Lower leg skin (tissue), 3 donors: ENCODE results near the gene FBXL15.

Experiments used
- POLR2A ChIP-seq, 2 donors: fragments of 450-650 bp; IDR thresholded peaks; one replicate each; pipeline ENCODE4 v1.6.1; 2016 to 2017; ENCODE audit warnings: antibody characterized with exemption in 2 of 2, mild to moderate bottlenecking in 1 of 2, moderate library complexity in 1 of 2
- TF ChIP-seq, protein P1 (sequence below), 3 donors: fragments of 450-650 bp; IDR thresholded peaks; one replicate each; pipeline ENCODE4 v1.5.1; 2016; ENCODE audit warnings: antibody characterized with exemption in 3 of 3, mild to moderate bottlenecking in 3 of 3, moderate library complexity in 2 of 3

DNA sequence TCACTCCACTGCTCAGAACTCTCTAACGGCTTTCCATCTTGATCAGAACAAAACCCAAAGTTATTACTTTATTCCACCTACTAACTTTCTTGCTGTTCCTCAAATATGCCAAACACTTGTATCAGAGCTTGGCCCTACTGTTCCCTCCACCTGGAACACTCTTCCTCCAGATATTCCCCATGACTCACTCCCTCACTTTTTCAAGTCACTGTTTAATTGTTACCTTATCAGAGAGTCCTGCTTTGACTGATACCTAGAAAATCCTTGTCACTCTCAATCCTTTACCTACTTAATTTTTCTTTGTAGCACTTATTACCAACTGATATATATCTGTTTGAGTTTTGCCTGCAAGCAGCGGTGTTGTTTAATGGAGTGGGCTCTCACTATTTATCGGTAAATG lies 30.7 kb upstream of the FBXL15 start:
- TF ChIP-seq, protein P1, sequence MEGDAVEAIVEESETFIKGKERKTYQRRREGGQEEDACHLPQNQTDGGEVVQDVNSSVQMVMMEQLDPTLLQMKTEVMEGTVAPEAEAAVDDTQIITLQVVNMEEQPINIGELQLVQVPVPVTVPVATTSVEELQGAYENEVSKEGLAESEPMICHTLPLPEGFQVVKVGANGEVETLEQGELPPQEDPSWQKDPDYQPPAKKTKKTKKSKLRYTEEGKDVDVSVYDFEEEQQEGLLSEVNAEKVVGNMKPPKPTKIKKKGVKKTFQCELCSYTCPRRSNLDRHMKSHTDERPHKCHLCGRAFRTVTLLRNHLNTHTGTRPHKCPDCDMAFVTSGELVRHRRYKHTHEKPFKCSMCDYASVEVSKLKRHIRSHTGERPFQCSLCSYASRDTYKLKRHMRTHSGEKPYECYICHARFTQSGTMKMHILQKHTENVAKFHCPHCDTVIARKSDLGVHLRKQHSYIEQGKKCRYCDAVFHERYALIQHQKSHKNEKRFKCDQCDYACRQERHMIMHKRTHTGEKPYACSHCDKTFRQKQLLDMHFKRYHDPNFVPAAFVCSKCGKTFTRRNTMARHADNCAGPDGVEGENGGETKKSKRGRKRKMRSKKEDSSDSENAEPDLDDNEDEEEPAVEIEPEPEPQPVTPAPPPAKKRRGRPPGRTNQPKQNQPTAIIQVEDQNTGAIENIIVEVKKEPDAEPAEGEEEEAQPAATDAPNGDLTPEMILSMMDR (IDR thresholded peaks at IDR 0.05), result no peak
- no peak for TF ChIP-seq POLR2A (IDR thresholded peaks at IDR 0.05)
